H9 (cell line): ENCODE data around the gene ZNF76. TPM values are rescaled to one million over a fixed set of nuclear protein-coding genes. Genes with fewer than 3 reads are reported as not detected.

Experiments
- DNase-seq: peaks from one replicate; pipeline ENCODE4 v3.0.0-alpha.2; 2017
- H2AFZ ChIP-seq: one replicate; pipeline ENCODE4 v1.6.1; 2013; ENCODE audit warnings: mild to moderate bottlenecking, low read length, control low read depth, moderate library complexity
- H2AK5ac ChIP-seq: 2 replicates; pipeline ENCODE4 v1.6.1; 2013; ENCODE audit warnings: low read length, control low read depth, mixed read lengths; ENCODE audit not compliant: insufficient read length
- H2BK120ac ChIP-seq: one replicate; pipeline ENCODE4 v1.6.1; 2013; ENCODE audit warnings: low read depth, mild to moderate bottlenecking, low read length, control low read depth, inconsistent platforms; ENCODE audit not compliant: poor library complexity, severe bottlenecking
- H2BK12ac ChIP-seq: 2 replicates; pipeline ENCODE4 v1.6.1; 2013; ENCODE audit warnings: low read length, control low read depth, mixed read lengths, low read depth; ENCODE audit not compliant: insufficient read length
- H2BK15ac ChIP-seq: 2 replicates; pipeline ENCODE4 v1.6.1; 2013; ENCODE audit warnings: low read depth, low read length, control low read depth
- H2BK20ac ChIP-seq: one replicate; pipeline ENCODE4 v1.6.1; 2013; ENCODE audit warnings: low read depth, mild to moderate bottlenecking, low read length, control low read depth, inconsistent platforms; ENCODE audit not compliant: poor library complexity, severe bottlenecking
- H2BK5ac ChIP-seq: 2 replicates; pipeline ENCODE4 v1.6.1; 2013; ENCODE audit warnings: low read length, control low read depth, mixed read lengths; ENCODE audit not compliant: insufficient read length
- H3K14ac ChIP-seq: 2 replicates; pipeline ENCODE4 v1.6.1; 2013; ENCODE audit warnings: low read length, control low read depth; ENCODE audit not compliant: insufficient read depth
- H3K18ac ChIP-seq: 2 replicates; pipeline ENCODE4 v1.6.1; 2013; ENCODE audit warnings: low read depth, mild to moderate bottlenecking, mixed read lengths, low read length, control low read depth; ENCODE audit not compliant: insufficient read length
- H3K23ac ChIP-seq: 2 replicates; pipeline ENCODE4 v1.6.1; 2013; ENCODE audit warnings: low read length, control low read depth, mixed read lengths, low read depth; ENCODE audit not compliant: insufficient read length
- H3K23me2 ChIP-seq: 2 replicates; pipeline ENCODE4 v1.6.1; 2013; ENCODE audit warnings: low read depth, mild to moderate bottlenecking, mixed read lengths, low read length, control low read depth; ENCODE audit not compliant: insufficient read length, poor library complexity, severe bottlenecking
- H3K27ac ChIP-seq: 2 replicates; pipeline ENCODE4 v1.5.1; 2013; ENCODE audit warnings: low read length, control low read depth, mixed read lengths, low read depth; ENCODE audit not compliant: insufficient read length
- H3K27me3 ChIP-seq: 2 replicates; pipeline ENCODE4 v1.6.1; 2013; ENCODE audit warnings: low read length, control low read depth, inconsistent platforms; ENCODE audit not compliant: insufficient read depth
- H3K4ac ChIP-seq: 2 replicates; pipeline ENCODE4 v1.6.1; 2013; ENCODE audit warnings: low read depth, mild to moderate bottlenecking, control low read depth, inconsistent platforms, low read length, moderate library complexity
- H3K4me1 ChIP-seq: 2 replicates; pipeline ENCODE4 v1.6.1; 2013; ENCODE audit warnings: low read length, control low read depth, inconsistent platforms; ENCODE audit not compliant: insufficient read depth
- H3K4me2 ChIP-seq: 2 replicates; pipeline ENCODE4 v1.6.1; 2013; ENCODE audit warnings: low read length, control low read depth, mixed read lengths; ENCODE audit not compliant: insufficient read length, insufficient read depth
- H3K56ac ChIP-seq: 2 replicates; pipeline ENCODE4 v1.6.1; 2013; ENCODE audit warnings: low read depth, mild to moderate bottlenecking, mixed read lengths, low read length, control low read depth; ENCODE audit not compliant: insufficient read length
- H3K79me1 ChIP-seq: 2 replicates; pipeline ENCODE4 v1.6.1; 2013; ENCODE audit warnings: low read depth, mild to moderate bottlenecking, moderate library complexity, low read length, control low read depth, inconsistent platforms; ENCODE audit not compliant: insufficient read depth, poor library complexity, severe bottlenecking
- H3K79me2 ChIP-seq: 2 replicates; pipeline ENCODE4 v1.6.1; 2013; ENCODE audit warnings: low read length, control low read depth, inconsistent platforms; ENCODE audit not compliant: insufficient read depth
- H3K9ac ChIP-seq: 2 replicates; pipeline ENCODE4 v1.6.1; 2013; ENCODE audit warnings: low read length, control low read depth, mixed read lengths; ENCODE audit not compliant: insufficient read length; ENCODE audit errors: extremely low read depth
- H3K9me3 ChIP-seq: one replicate; pipeline ENCODE4 v1.6.1; 2013; ENCODE audit warnings: low read depth, low read length, inconsistent platforms; ENCODE audit not compliant: control insufficient read depth
- H3T11ph ChIP-seq: one replicate; pipeline ENCODE4 v1.6.1; 2013; ENCODE audit warnings: mild to moderate bottlenecking, low read length, control low read depth, inconsistent platforms
- H4K20me1 ChIP-seq: one replicate; pipeline ENCODE4 v1.6.1; 2013; ENCODE audit not compliant: control insufficient read depth, insufficient read length, insufficient read depth
- H4K5ac ChIP-seq: 2 replicates; pipeline ENCODE4 v1.6.1; 2013; ENCODE audit warnings: low read depth, mild to moderate bottlenecking, mixed read lengths, low read length, control low read depth; ENCODE audit not compliant: insufficient read length
- H4K8ac ChIP-seq: replicated peaks from 2 replicates; pipeline ENCODE4 v1.6.1; 2013; ENCODE audit warnings: low read length, control low read depth, mixed read lengths, low read depth; ENCODE audit not compliant: insufficient read length
- H4K91ac ChIP-seq: 2 replicates; pipeline ENCODE4 v1.6.1; 2013; ENCODE audit warnings: low read depth, mild to moderate bottlenecking, moderate library complexity, mixed read lengths, low read length, control low read depth; ENCODE audit not compliant: insufficient read length
- H3K27ac Mint-ChIP-seq, 3 experiments: 2 replicates in 2 of 3; 3 replicates in 1 of 3; pipeline ENCODE4 v1.8.0; 2020 to 2021; ENCODE audit warnings: mixed read lengths in 3 of 3, mild to moderate bottlenecking in 1 of 3, moderate library complexity in 1 of 3
- H3K27me3 Mint-ChIP-seq: 2 replicates; pipeline ENCODE4 v1.8.0; 2021; ENCODE audit warnings: low read depth, mild to moderate bottlenecking, moderate library complexity, mixed read lengths
- H3K36me3 Mint-ChIP-seq, 3 experiments: 2 replicates in 2 of 3; 3 replicates in 1 of 3; pipeline ENCODE4 v1.8.0; 2020 to 2021; ENCODE audit warnings: low read depth in 3 of 3, mixed read lengths in 3 of 3; ENCODE audit not compliant: insufficient read depth in 1 of 3
- H3K4me1 Mint-ChIP-seq, 2 experiments: 2 replicates each; pipeline ENCODE4 v1.8.0; 2020; ENCODE audit warnings: mixed read lengths in 2 of 2
- H3K4me3 Mint-ChIP-seq, 2 experiments: 2 replicates in 1 of 2; 3 replicates in 1 of 2; pipeline ENCODE4 v1.8.0; 2020 to 2021; ENCODE audit warnings: mild to moderate bottlenecking in 2 of 2, mixed read lengths in 2 of 2, moderate library complexity in 1 of 2
- H3K9me3 Mint-ChIP-seq, 2 experiments: 2 replicates in 1 of 2; 3 replicates in 1 of 2; pipeline ENCODE4 v1.8.0; 2020; ENCODE audit warnings: mild to moderate bottlenecking in 2 of 2, mixed read lengths in 2 of 2, moderate library complexity in 1 of 2
- whole genome bisulfite sequencing: extraction: QIAGEN DNeasy Blood & Tissue Kit; methylation state at CpG from one replicate; pipeline ENCODE4 v1.1.7; 2013; ENCODE audit warnings: missing lambda C conversion rate, low lambda C conversion rate, mixed read lengths; ENCODE audit not compliant: insufficient read length; ENCODE audit errors: extremely low coverage; 5-methylcytosine and 5-hydroxymethylcytosine counted together
- total RNA-seq: library from RNA; stranded (reverse); gene quantifications from 2 replicates; pipeline ENCODE4 v1.2.1, GENCODE V29; 2021
- TF ChIP-seq, protein P1 (sequence below): fragments of 200-600 bp; sonication (generic); conservative IDR thresholded peaks from 3 replicates; pipeline ENCODE4 v1.8.0; 2021; ENCODE audit warnings: antibody characterized with exemption, mild to moderate bottlenecking

Gene ZNF76
- total RNA-seq, 1 experiment from 2014 or later = 21.1 TPM

DNA sequence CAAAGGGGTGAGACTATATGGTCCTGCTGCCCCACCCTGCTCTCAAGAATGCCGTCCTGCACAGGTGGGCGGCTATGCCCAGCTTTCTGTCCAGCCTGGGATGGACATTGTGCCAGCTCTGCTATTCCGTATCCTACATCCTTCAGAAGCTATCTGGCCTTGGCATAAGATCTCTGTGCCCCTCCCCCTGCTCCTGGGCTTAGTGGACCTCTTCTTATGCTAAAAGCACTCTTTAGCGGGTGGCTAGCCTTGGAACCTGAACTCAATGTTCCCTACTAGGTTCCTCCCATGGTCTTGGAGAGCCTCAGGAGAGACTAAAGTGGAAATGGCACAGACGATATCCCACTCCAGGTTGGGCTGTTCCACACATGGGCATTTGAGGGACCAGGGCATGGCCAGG, 23.3 kb upstream of the ZNF76 start:
- Histone ChIP-seq H3K23ac (no peak overlapping the region), H2BK15ac (no peak overlapping the region), H3T11ph (no peak overlapping the region), H2BK5ac (no peak overlapping the region), H3K4me2 (no peak overlapping the region), H3K27ac (no peak overlapping the region), H4K5ac (no peak overlapping the region), H2BK120ac (no peak overlapping the region), H3K79me2 (no peaks in the 10 kb centered on the region), H4K8ac (no peak overlapping the region), H2AFZ (no peak overlapping the region), H3K9ac (no peak overlapping the region), H3K18ac (no peak overlapping the region), H3K4ac (no peak overlapping the region), H3K79me1 (no peaks in the 10 kb centered on the region), H3K9me3 (no peaks in the 10 kb centered on the region), H2AK5ac (no peak overlapping the region), H3K27me3 (peaks cover 6% of the 10 kb centered on the region; the same call in 1 of the 2 replicates), H3K4me1 (no peaks in the 10 kb centered on the region; the same call in 1 of the 2 replicates), H4K91ac (no peak overlapping the region), H3K14ac (no peak overlapping the region), H2BK12ac (no peak overlapping the region), H2BK20ac (no peak overlapping the region), H3K56ac (no peak overlapping the region), H3K23me2 (no peaks in the 10 kb centered on the region), H4K20me1 (no peaks in the 10 kb centered on the region)
- Mint-ChIP-seq H3K4me3 (no peak overlapping the region), H3K27me3 (peaks cover 91% of the 10 kb centered on the region), H3K9me3 (peaks cover 7 to 9% of the 10 kb centered on the region in 2 experiments; a peak in 4 of 5 replicates), H3K4me1 (peaks cover 45 to 52% of the 10 kb centered on the region in 2 experiments), H3K27ac (no peak overlapping the region), H3K36me3 (peaks cover 17 to 23% (median 18%) of the 10 kb centered on the region in 3 experiments)
- TF ChIP-seq, protein P1, sequence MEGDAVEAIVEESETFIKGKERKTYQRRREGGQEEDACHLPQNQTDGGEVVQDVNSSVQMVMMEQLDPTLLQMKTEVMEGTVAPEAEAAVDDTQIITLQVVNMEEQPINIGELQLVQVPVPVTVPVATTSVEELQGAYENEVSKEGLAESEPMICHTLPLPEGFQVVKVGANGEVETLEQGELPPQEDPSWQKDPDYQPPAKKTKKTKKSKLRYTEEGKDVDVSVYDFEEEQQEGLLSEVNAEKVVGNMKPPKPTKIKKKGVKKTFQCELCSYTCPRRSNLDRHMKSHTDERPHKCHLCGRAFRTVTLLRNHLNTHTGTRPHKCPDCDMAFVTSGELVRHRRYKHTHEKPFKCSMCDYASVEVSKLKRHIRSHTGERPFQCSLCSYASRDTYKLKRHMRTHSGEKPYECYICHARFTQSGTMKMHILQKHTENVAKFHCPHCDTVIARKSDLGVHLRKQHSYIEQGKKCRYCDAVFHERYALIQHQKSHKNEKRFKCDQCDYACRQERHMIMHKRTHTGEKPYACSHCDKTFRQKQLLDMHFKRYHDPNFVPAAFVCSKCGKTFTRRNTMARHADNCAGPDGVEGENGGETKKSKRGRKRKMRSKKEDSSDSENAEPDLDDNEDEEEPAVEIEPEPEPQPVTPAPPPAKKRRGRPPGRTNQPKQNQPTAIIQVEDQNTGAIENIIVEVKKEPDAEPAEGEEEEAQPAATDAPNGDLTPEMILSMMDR = no peak
- WGBS = no CpG with 5 or more reads among the region's 5 CpGs
- DNase-seq = no peak
